ENCODE results near the gene ASIC3. TPM values are rescaled to one million over a fixed set of nuclear protein-coding genes. Genes with fewer than 3 reads are reported as not detected.

The ASIC3 gene
- polyA plus RNA-seq, 3 donors = 2.0 TPM; not detected in 2

GRCh38 chr7:151028131-151028947 is 20.0 kb upstream of the ASIC3 start, which contains the start of gene ABCB8:
Gene ABCB8 (plus strand): TSS chr7:151028450. CDS start chr7:151028516, 66 bp downstream.
- Mint-ChIP-seq H3K9me3 (peaks cover 0 to 2% (median 0%) of the 10 kb centered on the region in 7 donors), H3K36me3 (peaks cover 6 to 15% of the 10 kb centered on the region in 2 donors), H3K4me3 (peak within 1 kb of the TSS; percentile 91 to 94), H3K27ac (peak within 1 kb of the TSS; percentile 91 to 97 (median 95)), H3K4me1 (peaks cover 25% of the 10 kb centered on the region), H3K27me3 (ENCODE audit: low read depth in 3 of 3) (peaks cover 3 to 22% (median 6%) of the 10 kb centered on the region in 3 donors)
- intact Hi-C loops (cut with micrococcal nuclease) = loop anchor here in 1 of 2 donors (2.0 to 5.0 kb wide), 2 partner anchors 60 to 84 kb away; no protein-coding TSS in a partner anchor
- peak; percentile 64 for TF ChIP-seq CTCF (IDR thresholded peaks at IDR 0.05)
- peak within 1 kb of the TSS; percentile 71 to 81 for H3K27ac ChIP-seq (ENCODE audit: low read depth in 1 of 2, low read length in 2 of 2)
- peak within 1 kb of the TSS; percentile 74 for H3K4me2 ChIP-seq (replicated peaks; ENCODE audit: extremely low read depth, low read length, poor library complexity, severe bottlenecking)
- WGBS (ENCODE audit: insufficient coverage) = under 1% methylated on average over 46 of the region's 53 CpGs
- peaks cover 14 to 18% of the 10 kb centered on the region in 2 donors for H3K4me1 ChIP-seq (ENCODE audit: control insufficient read depth in 1 of 2, insufficient read depth in 2 of 2, low read length in 2 of 2)
- H3K36me3 ChIP-seq (replicated peaks in 1 of 2; ENCODE audit: control insufficient read depth in 1 of 2, insufficient read depth in 2 of 2, low read length in 2 of 2) = no peaks in the 10 kb centered on the region
- peaks cover 0 to 4% of the 10 kb centered on the region in 2 donors for H3K27me3 ChIP-seq (ENCODE audit: control insufficient read depth in 2 of 2, insufficient read depth in 2 of 2, low read length in 2 of 2)
- H2AFZ ChIP-seq (ENCODE audit: insufficient read depth, low read depth, low read length, poor library complexity, severe bottlenecking) = peak within 1 kb of the TSS; percentile 89
- peak; percentile 97 to 98 (median 98) for DNase-seq
- peak within 1 kb of the TSS; percentile 71 for H3K9ac ChIP-seq (ENCODE audit: insufficient read depth, low read length, poor library complexity, severe bottlenecking)
- peak within 1 kb of the TSS; percentile 53 to 98 (median 96) for H3K4me3 ChIP-seq (replicated peaks in 1 of 3; ENCODE audit: low read depth in 2 of 3, low read length in 3 of 3)
- peaks cover 4% of the 10 kb centered on the region for H3K79me2 ChIP-seq (ENCODE audit: insufficient read depth, low read length)
- H4K20me1 ChIP-seq (ENCODE audit: insufficient read depth, low read length) = no peaks in the 10 kb centered on the region
- no peaks in the 10 kb centered on the region for H3K9me3 ChIP-seq (replicated peaks in 1 of 2; ENCODE audit: control insufficient read depth in 1 of 2, insufficient read depth in 1 of 2, low read length in 2 of 2)

GRCh38 chr7:151028948-151029501 is 19.3 kb upstream of the ASIC3 start:
- H3K79me2 ChIP-seq (ENCODE audit: insufficient read depth, low read length) = peaks cover 4% of the 10 kb centered on the region
- intact Hi-C loops (cut with micrococcal nuclease) = loop anchor here in 1 of 2 donors (2.0 to 5.0 kb wide), 2 partner anchors 60 to 83 kb away; no protein-coding TSS in a partner anchor
- H3K4me2 ChIP-seq (replicated peaks; ENCODE audit: extremely low read depth, low read length, poor library complexity, severe bottlenecking) = peak overlapping the region; percentile 74
- H3K9ac ChIP-seq (ENCODE audit: insufficient read depth, low read length, poor library complexity, severe bottlenecking) = peak overlapping the region; percentile 71
- H3K4me1 ChIP-seq (ENCODE audit: control insufficient read depth in 1 of 2, insufficient read depth in 2 of 2, low read length in 2 of 2) = peaks cover 14 to 18% of the 10 kb centered on the region in 2 donors
- WGBS (ENCODE audit: insufficient coverage) = 77% methylated on average over 14 of the region's 17 CpGs
- H3K9me3 ChIP-seq (replicated peaks in 1 of 2; ENCODE audit: control insufficient read depth in 1 of 2, insufficient read depth in 1 of 2, low read length in 2 of 2) = no peaks in the 10 kb centered on the region
- H2AFZ ChIP-seq (ENCODE audit: insufficient read depth, low read depth, low read length, poor library complexity, severe bottlenecking) = peak overlapping the region; percentile 89
- H3K4me1 Mint-ChIP-seq = peaks cover 25% of the 10 kb centered on the region
- no peak for DNase-seq
- peak overlapping the region; percentile 91 to 95 (median 94) for H3K27ac Mint-ChIP-seq
- no peak for TF ChIP-seq CTCF (IDR thresholded peaks at IDR 0.05)
- peaks cover 0 to 4% of the 10 kb centered on the region in 2 donors for H3K27me3 ChIP-seq (ENCODE audit: control insufficient read depth in 2 of 2, insufficient read depth in 2 of 2, low read length in 2 of 2)
- peaks cover 0 to 4% of the 10 kb centered on the region in 2 donors for H3K36me3 ChIP-seq (replicated peaks in 1 of 2; ENCODE audit: control insufficient read depth in 1 of 2, insufficient read depth in 2 of 2, low read length in 2 of 2)
- peak overlapping the region; percentile 71 to 81 for H3K27ac ChIP-seq (ENCODE audit: low read depth in 1 of 2, low read length in 2 of 2)
- H3K4me3 Mint-ChIP-seq = peak overlapping the region; percentile 91 to 94
- H3K9me3 Mint-ChIP-seq = peaks cover 0 to 2% (median 0%) of the 10 kb centered on the region in 7 donors
- H3K36me3 Mint-ChIP-seq = peaks cover 6 to 15% of the 10 kb centered on the region in 2 donors
- peak overlapping the region; percentile 53 to 98 (median 96) for H3K4me3 ChIP-seq (replicated peaks in 1 of 3; ENCODE audit: low read depth in 2 of 3, low read length in 3 of 3)
- H4K20me1 ChIP-seq (ENCODE audit: insufficient read depth, low read length) = no peaks in the 10 kb centered on the region
- H3K27me3 Mint-ChIP-seq (ENCODE audit: low read depth in 3 of 3) = peaks cover 2 to 18% (median 6%) of the 10 kb centered on the region in 3 donors
